Heart right ventricle (tissue), 16 donors: ENCODE measurements around the gene CBLC. TPM values are rescaled to one million over a fixed set of nuclear protein-coding genes. Genes with fewer than 3 reads are reported as not detected.

Experiments
- ATAC-seq, 8 donors: fragments of 200-7000 bp; cut with Tn5 transposase; one replicate each; pipeline ENCODE4 v1.9.1; 2020; ENCODE audit warnings: mild to moderate bottlenecking in 8 of 8, moderate library complexity in 8 of 8, moderate number of reproducible peaks in 1 of 8
- DNase-seq, 2 donors: peaks; one replicate each; pipeline ENCODE4 v3.0.0-alpha.2; 2020
- H3K27ac ChIP-seq, 10 donors: fragments of 200-600 bp; sonication (generic) in 2 of 10; one replicate each; pipeline versions ENCODE4 v1.5.0 to v1.8.0; 2020 to 2022; ENCODE audit warnings: mild to moderate bottlenecking in 3 of 10
- H3K27me3 ChIP-seq, 7 donors: fragments of 200-600 bp; one replicate each; pipeline ENCODE4 v1.8.0; 2021 to 2022; ENCODE audit warnings: mild to moderate bottlenecking in 2 of 7
- H3K36me3 ChIP-seq, 9 donors: fragments of 200-600 bp; sonication (generic) in 1 of 9; one replicate each; pipeline versions ENCODE4 v1.5.0 to v1.8.0; 2020 to 2022; ENCODE audit warnings: mild to moderate bottlenecking in 2 of 9
- H3K4me1 ChIP-seq, 9 donors: fragments of 200-600 bp; sonication (generic) in 1 of 9; one replicate each; pipeline versions ENCODE4 v1.5.0 to v1.8.0; 2020 to 2022; ENCODE audit warnings: mild to moderate bottlenecking in 4 of 9
- H3K4me3 ChIP-seq, 10 donors: fragments of 200-600 bp; sonication (generic) in 2 of 10; one replicate each; pipeline versions ENCODE4 v1.5.0 to v1.8.0; 2020 to 2022; ENCODE audit warnings: mild to moderate bottlenecking in 7 of 10, moderate library complexity in 2 of 10
- H3K9me3 ChIP-seq, 11 donors: fragments of 200-600 bp in 10 of 11; sonication (generic) in 2 of 11; one replicate each; pipeline versions ENCODE4 v1.5.0 to v1.8.0; 2013 to 2022; ENCODE audit warnings: mild to moderate bottlenecking in 2 of 11, control low read depth in 1 of 11, moderate library complexity in 1 of 11
- WGBS, 2 donors: extraction: QIAGEN DNeasy Blood & Tissue Kit; methylation state at CpG; one replicate each; pipeline ENCODE4 v1.1.7; 2013; ENCODE audit warnings: inconsistent platforms in 1 of 2; 5-methylcytosine and 5-hydroxymethylcytosine counted together
- intact Hi-C, 10 donors: fragments of 100-400 bp; cut with DNase I; formaldehyde crosslinking; loops; one replicate each; pipeline versions ENCODE4 v1.11.1 to v1.14.2; 2022
- polyA plus RNA-seq, 2 donors: library from polyadenylated mRNA; stranded (reverse); fragments of 200-250 nt; gene quantifications; one replicate each; pipeline ENCODE4 v1.2.3, GENCODE V29; 2013
- total RNA-seq, 10 donors: library from RNA; stranded (reverse); fragmentation: NEBNext Ultra II Directional in 3 of 10; extraction: Animal tissue kit (Norgen Biotek cat#: 25700) in 3 of 10; gene quantifications; one replicate each; pipeline versions ENCODE4 v1.2.1 to v1.2.4, GENCODE V29; 2021 to 2023
- TF ChIP-seq, protein P1 (sequence below), 9 donors: fragments of 200-600 bp; sonication (generic) in 2 of 9; IDR thresholded peaks; one replicate each; pipeline versions ENCODE4 v1.5.0 to v1.8.0; 2021 to 2022; ENCODE audit warnings: antibody characterized with exemption in 9 of 9, mild to moderate bottlenecking in 5 of 9, moderate library complexity in 1 of 9
- donor health status: Arrhythmogenic right ventricular cardiomyopathy.
- donor health status: ischemic (EF 13 %, LVEDD 7.1; RV severe dilation, severe dysfunction).
- donor health status: healthy with polysubstance abuse.
- donor health status: DM: no; HTN: yes; CAD: no.
- donor health status: DM: no; HTN: no; CAD: no.
- donor health status: ischemic (EF 25% LVEDD 6.9; RV normal size, moderate dysfunction).
- donor health status: ischemic (EF 25% LVEDD 5.7; RV mildly dilated, moderate dysfunction).
- donor health status: healthy.
- donor health status: DM: yes; HTN: yes; CAD: no.
- donor health status: Ischemic cardiomyopathy.
- donor health status: ischemic (EF 35%, LVEDD 5.7; RV mildly dilated, moderate dysfunction).
- donor health status: nonischemic (EF 11% LVEDD 7.7; RV severe dilation, severe dysfunction).
- donor health status: DM: yes; HTN: yes; CAD: no.
- donor health status: PGD.
- donor health status: ischemic (EF 29% LVEDD 5.4; RV normal size, mild dysfunction).
- donor health status: nonischemic (EF 23%, LVEDD 6.1; RV moderate dilation, normal function).

CBLC gene
- total and polyA plus RNA-seq, 12 donors = 0.38 TPM; not detected in 11

DNA sequence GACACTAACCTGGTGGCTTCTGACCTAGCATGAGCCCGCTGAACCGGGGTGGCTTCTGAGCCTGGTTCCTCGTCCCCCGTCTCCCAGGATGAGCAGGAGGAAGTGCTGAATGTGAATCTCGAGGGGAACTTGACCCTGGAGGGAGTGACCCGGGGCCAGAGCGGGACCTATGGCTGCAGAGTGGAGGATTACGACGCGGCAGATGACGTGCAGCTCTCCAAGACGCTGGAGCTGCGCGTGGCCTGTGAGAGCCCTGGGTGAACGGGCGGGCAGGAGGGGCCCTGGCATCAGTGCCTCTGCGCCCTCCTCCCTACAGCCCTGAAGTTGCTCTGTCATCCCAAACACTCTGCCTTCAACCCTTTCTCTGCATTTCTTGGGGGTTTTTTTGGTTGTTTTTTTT, 36.8 kb downstream of the CBLC start:
- Histone ChIP-seq H3K4me1 (peaks cover 3 to 42% (median 10%) of the 10 kb centered on the region in 9 donors), H3K27ac (no peak overlapping the region), H3K4me3 (no peak overlapping the region), H3K27me3 (peaks cover 0 to under 1% (median 0%) of the 10 kb centered on the region in 7 donors), H3K9me3 (no peaks in the 10 kb centered on the region), H3K36me3 (peaks cover 0 to 78% (median 11%) of the 10 kb centered on the region in 9 donors)
- ATAC-seq (no peak), DNase-seq (no peak)
- intact Hi-C loops = no loop called here
- 90 to 92% methylated on average over 17 of the region's 17 CpGs for WGBS, 2 donors
- TF ChIP-seq, protein P1, sequence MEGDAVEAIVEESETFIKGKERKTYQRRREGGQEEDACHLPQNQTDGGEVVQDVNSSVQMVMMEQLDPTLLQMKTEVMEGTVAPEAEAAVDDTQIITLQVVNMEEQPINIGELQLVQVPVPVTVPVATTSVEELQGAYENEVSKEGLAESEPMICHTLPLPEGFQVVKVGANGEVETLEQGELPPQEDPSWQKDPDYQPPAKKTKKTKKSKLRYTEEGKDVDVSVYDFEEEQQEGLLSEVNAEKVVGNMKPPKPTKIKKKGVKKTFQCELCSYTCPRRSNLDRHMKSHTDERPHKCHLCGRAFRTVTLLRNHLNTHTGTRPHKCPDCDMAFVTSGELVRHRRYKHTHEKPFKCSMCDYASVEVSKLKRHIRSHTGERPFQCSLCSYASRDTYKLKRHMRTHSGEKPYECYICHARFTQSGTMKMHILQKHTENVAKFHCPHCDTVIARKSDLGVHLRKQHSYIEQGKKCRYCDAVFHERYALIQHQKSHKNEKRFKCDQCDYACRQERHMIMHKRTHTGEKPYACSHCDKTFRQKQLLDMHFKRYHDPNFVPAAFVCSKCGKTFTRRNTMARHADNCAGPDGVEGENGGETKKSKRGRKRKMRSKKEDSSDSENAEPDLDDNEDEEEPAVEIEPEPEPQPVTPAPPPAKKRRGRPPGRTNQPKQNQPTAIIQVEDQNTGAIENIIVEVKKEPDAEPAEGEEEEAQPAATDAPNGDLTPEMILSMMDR (IDR thresholded peaks at IDR 0.05) = no peak

DNA sequence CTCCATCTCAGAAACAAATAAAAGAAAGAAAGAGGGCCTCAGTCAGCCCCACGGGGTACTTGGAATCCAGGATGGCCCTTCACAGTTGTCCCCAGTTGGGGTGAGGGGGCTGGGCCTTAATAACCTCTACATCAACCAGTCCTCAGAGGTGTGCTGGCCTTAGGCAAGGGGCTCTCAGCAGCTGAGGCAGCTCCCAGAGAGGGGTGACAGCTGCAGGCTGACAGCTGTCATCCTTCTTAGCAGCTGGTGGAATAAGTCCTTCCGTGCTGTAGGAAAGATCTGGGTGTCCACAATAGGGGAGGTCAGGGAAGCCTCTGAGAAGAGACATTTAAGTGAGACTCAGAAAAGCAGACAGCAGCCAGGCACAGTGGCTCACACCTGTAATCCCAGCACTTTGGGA, 38.6 kb downstream of the CBLC start:
- Histone ChIP-seq H3K36me3 (peaks cover 0 to 76% (median 11%) of the 10 kb centered on the region in 9 donors), H3K4me1 (peaks cover 0 to 37% (median 7%) of the 10 kb centered on the region in 9 donors), H3K27ac (no peak overlapping the region), H3K27me3 (no peaks in the 10 kb centered on the region), H3K9me3 (no peaks in the 10 kb centered on the region), H3K4me3 (no peak overlapping the region)
- DNase-seq (no peak), ATAC-seq (no peak)
- intact Hi-C loops = no loop called here
- TF ChIP-seq, protein P1 (IDR thresholded peaks at IDR 0.05) = no peak
- WGBS, 2 donors = 67 to 76% methylated on average over 2 of the region's 2 CpGs

GRCh38 chr19:44817725-44818465, 40.2 kb downstream of the CBLC start:
- Histone ChIP-seq H3K27ac (no peak overlapping the region), H3K4me1 (peaks cover 0 to 39% (median 18%) of the 10 kb centered on the region in 9 donors), H3K9me3 (no peaks in the 10 kb centered on the region), H3K4me3 (no peak overlapping the region), H3K27me3 (no peaks in the 10 kb centered on the region), H3K36me3 (peaks cover 0 to 60% (median 8%) of the 10 kb centered on the region in 9 donors)
- no peak for DNase-seq
- intact Hi-C loops = no loop called here
- TF ChIP-seq, protein P1 (IDR thresholded peaks at IDR 0.05) = no peak
- 86 to 92% methylated on average over 8 of the region's 8 CpGs for WGBS, 2 donors
- no peak for ATAC-seq

- DNase-seq (no peak), ATAC-seq (no peak)
- Histone ChIP-seq H3K36me3 (peaks cover 0 to 54% (median 8%) of the 10 kb centered on the region in 9 donors), H3K4me1 (peaks cover 0 to 41% (median 22%) of the 10 kb centered on the region in 9 donors), H3K27ac (peak overlapping the region in 1 of 10 donors; percentile 6), H3K27me3 (no peaks in the 10 kb centered on the region), H3K9me3 (no peaks in the 10 kb centered on the region), H3K4me3 (no peak overlapping the region)
- intact Hi-C loops = no loop called here
- 88 to 91% methylated on average over 20 of the region's 20 CpGs for WGBS, 2 donors
- TF ChIP-seq, protein P1 (IDR thresholded peaks at IDR 0.05) = no peak
These were observed 40.9 kb downstream of the CBLC start for GRCh38 chr19:44818466-44819031.
